GM18951 (cell line): ENCODE measurements around the gene NTN3.

ENCODE experiments used
- POLR2A ChIP-seq: IDR thresholded peaks from 4 replicates; pipeline ENCODE4 v1.6.1; 2011; ENCODE audit warnings: mild to moderate bottlenecking; ENCODE audit not compliant: insufficient read length, insufficient read depth; ENCODE audit errors: extremely low read depth
- in situ Hi-C: fragments of 300-500 bp; cut with MboI; formaldehyde crosslinking; loops from one replicate; pipeline ENCODE4 v1.12.0; 2022; ENCODE audit warnings: low sequenced_read_pairs, mixed read lengths, inconsistent platforms; ENCODE audit not compliant: unreplicated experiment

NTN3 gene

GRCh38 chr16:2471016-2471652, at the start of gene NTN3:
TSS of gene NTN3 (plus strand) at chr16:2471297. CDS start at chr16:2471702, 405 bp downstream.
- no peak for TF ChIP-seq POLR2A

GRCh38 chr16:2422123-2422867, 48.8 kb upstream of the NTN3 start:
- no peak for TF ChIP-seq POLR2A
- in situ Hi-C loops = no loop called here

More at GRCh38 chr16:2471016-2471652, at the start of gene NTN3:
- in situ Hi-C loops = no loop called here

GRCh38 chr16:2424061-2425007, 46.8 kb upstream of the NTN3 start:
- in situ Hi-C loops = no loop called here
- no peak for TF ChIP-seq POLR2A

- in situ Hi-C loops = no loop called here
- no peak for TF ChIP-seq POLR2A
These were observed 46.0 kb upstream of the NTN3 start for GRCh38 chr16:2425008-2425518.

- in situ Hi-C loops = no loop called here
- TF ChIP-seq POLR2A = no peak
These were observed 45.2 kb upstream of the NTN3 start for GRCh38 chr16:2425825-2426430.

GRCh38 chr16:2426941-2427361, 44.1 kb upstream of the NTN3 start:
- in situ Hi-C loops = no loop called here
- no peak for TF ChIP-seq POLR2A

GRCh38 chr16:2427526-2427925, 43.6 kb upstream of the NTN3 start:
- in situ Hi-C loops = no loop called here
- TF ChIP-seq POLR2A = no peak

- in situ Hi-C loops = no loop called here
These were observed 42.9 kb upstream of the NTN3 start for GRCh38 chr16:2428051-2428783.

GRCh38 chr16:2428784-2429033, 42.4 kb upstream of the NTN3 start:
- TF ChIP-seq POLR2A = no peak
- in situ Hi-C loops = no loop called here

More at GRCh38 chr16:2428051-2428783, 42.9 kb upstream of the NTN3 start:
- no peak for TF ChIP-seq POLR2A

- peak; percentile 90 for TF ChIP-seq POLR2A
- in situ Hi-C loops = no loop called here
These were observed 41.9 kb upstream of the NTN3 start, which contains the start of gene CCNF for GRCh38 chr16:2429034-2429770. TSS of gene CCNF (plus strand) at chr16:2429447. CDS start at chr16:2429482, 35 bp downstream.

GRCh38 chr16:2429771-2430663, 41.1 kb upstream of the NTN3 start:
- in situ Hi-C loops = no loop called here
- no peak for TF ChIP-seq POLR2A
